ENCODE measurements around the gene CDH2.
A peak's percentile ranks its signal among the peaks of the same experiment; 100 is the strongest.

CDH2 gene

GRCh38 chr18:28175930-28176697, 816 bp downstream of the CDH2 start:
- Histone ChIP-seq H3K27me3 (peaks cover 98% of the 10 kb centered on the region), H3K36me3 (no peaks in the 10 kb centered on the region), H3K4me1 (ENCODE audit: control insufficient read depth in 1 of 2, insufficient read depth in 1 of 2, low read depth in 1 of 2, low read length in 1 of 2) (peaks cover 0 to 12% of the 10 kb centered on the region in 2 experiments), H3K27ac (no peak overlapping the region), H3K9me3 (no peaks in the 10 kb centered on the region), H3K4me3 (ENCODE audit: low read depth in 1 of 2, low read length in 1 of 2) (peak overlapping the region in 1 of 2 experiments; percentile 52)
- TF ChIP-seq CTCF (IDR thresholded peaks at IDR 0.05): no peak

- Histone ChIP-seq H3K27ac (no peak overlapping the region), H3K9me3 (no peaks in the 10 kb centered on the region), H3K4me3 (ENCODE audit: low read depth in 1 of 2, low read length in 1 of 2) (peak overlapping the region in 1 of 2 experiments; percentile 52), H3K36me3 (no peaks in the 10 kb centered on the region), H3K4me1 (ENCODE audit: control insufficient read depth in 1 of 2, insufficient read depth in 1 of 2, low read depth in 1 of 2, low read length in 1 of 2) (peaks cover 0 to 12% of the 10 kb centered on the region in 2 experiments), H3K27me3 (peaks cover 90% of the 10 kb centered on the region)
- no peak for TF ChIP-seq CTCF (IDR thresholded peaks at IDR 0.05)
These were observed 1.6 kb downstream of the CDH2 start for GRCh38 chr18:28175150-28175929.

- Histone ChIP-seq H3K4me3 (ENCODE audit: low read depth in 1 of 2, low read length in 1 of 2) (no peak overlapping the region), H3K27me3 (peaks cover 80% of the 10 kb centered on the region)
These were observed 2.6 kb downstream of the CDH2 start for GRCh38 chr18:28174181-28174905.

GRCh38 chr18:28171837-28172236, 5.1 kb downstream of the CDH2 start:
- H3K4me1 ChIP-seq (ENCODE audit: control insufficient read depth in 1 of 2, insufficient read depth in 1 of 2, low read depth in 1 of 2, low read length in 1 of 2): peaks cover 0 to 12% of the 10 kb centered on the region in 2 experiments
- peaks cover 55% of the 10 kb centered on the region for H3K27me3 ChIP-seq
- H3K9me3 ChIP-seq: no peaks in the 10 kb centered on the region
- H3K36me3 ChIP-seq: no peaks in the 10 kb centered on the region
- H3K4me3 ChIP-seq (ENCODE audit: low read depth in 1 of 2, low read length in 1 of 2): no peak overlapping the region
- no peak for TF ChIP-seq CTCF (IDR thresholded peaks at IDR 0.05)
- H3K27ac ChIP-seq: no peak overlapping the region

More at GRCh38 chr18:28174181-28174905, 2.6 kb downstream of the CDH2 start:
- Histone ChIP-seq H3K9me3 (no peaks in the 10 kb centered on the region), H3K4me1 (ENCODE audit: control insufficient read depth in 1 of 2, insufficient read depth in 1 of 2, low read depth in 1 of 2, low read length in 1 of 2) (peaks cover 0 to 12% of the 10 kb centered on the region in 2 experiments), H3K27ac (no peak overlapping the region), H3K36me3 (no peaks in the 10 kb centered on the region)
- TF ChIP-seq CTCF (IDR thresholded peaks at IDR 0.05): no peak

- Histone ChIP-seq H3K27ac (no peak overlapping the region), H3K4me3 (ENCODE audit: low read depth in 1 of 2, low read length in 1 of 2) (no peak overlapping the region), H3K36me3 (no peaks in the 10 kb centered on the region), H3K27me3 (peaks cover 24% of the 10 kb centered on the region), H3K9me3 (no peaks in the 10 kb centered on the region), H3K4me1 (ENCODE audit: control insufficient read depth in 1 of 2, insufficient read depth in 1 of 2, low read depth in 1 of 2, low read length in 1 of 2) (no peaks in the 10 kb centered on the region)
- no peak for TF ChIP-seq CTCF (IDR thresholded peaks at IDR 0.05)
These were observed 8.2 kb downstream of the CDH2 start for GRCh38 chr18:28168725-28169124.

Measured in neutrophil (primary cell).